ENCODE measurements around the gene MTLN. TPM values are rescaled to one million over a fixed set of nuclear protein-coding genes. Genes with fewer than 3 reads are reported as not detected.

MTLN gene
- total and polyA plus RNA-seq, 8 donors: 6.4 to 426 (median 138) TPM

GRCh38 chr2:110182449-110182848, 29.9 kb downstream of the MTLN start:
- no peak overlapping the region for H3K27ac ChIP-seq
- TF ChIP-seq CTCF (IDR thresholded peaks at IDR 0.05) (no peak), EP300 (IDR thresholded peaks at IDR 0.05) (no peak), POLR2AphosphoS5 (IDR thresholded peaks at IDR 0.05) (no peak), POLR2A (IDR thresholded peaks at IDR 0.05) (no peak)
- H3K9me3 ChIP-seq: peaks cover 5 to 24% (median 19%) of the 10 kb centered on the region in 4 donors
- no peaks in the 10 kb centered on the region for H3K27me3 ChIP-seq
- intact Hi-C loops (cut with DNase I; ENCODE audit: low total_unique reads): no loop called here
- no peak for DNase-seq
- whole genome bisulfite sequencing, 5 donors: 90 to 98% (median 92%) methylated on average over 2 of the region's 2 CpGs
- no peaks in the 10 kb centered on the region for H3K4me1 ChIP-seq
- H3K4me3 ChIP-seq: no peak overlapping the region
- peaks cover 0 to 50% (median 2%) of the 10 kb centered on the region in 4 donors for H3K36me3 ChIP-seq

- Histone ChIP-seq H3K9me3 (peaks cover 5 to 24% (median 19%) of the 10 kb centered on the region in 4 donors), H3K27me3 (no peaks in the 10 kb centered on the region), H3K36me3 (peaks cover 0 to 36% (median 2%) of the 10 kb centered on the region in 4 donors), H3K27ac (no peak overlapping the region), H3K4me3 (no peak overlapping the region), H3K4me1 (no peaks in the 10 kb centered on the region)
- DNase-seq: no peak
- TF ChIP-seq EP300 (IDR thresholded peaks at IDR 0.05) (no peak), CTCF (IDR thresholded peaks at IDR 0.05) (no peak), POLR2AphosphoS5 (IDR thresholded peaks at IDR 0.05) (no peak), POLR2A (IDR thresholded peaks at IDR 0.05) (no peak)
- intact Hi-C loops (cut with DNase I; ENCODE audit: low total_unique reads): no loop called here
Observed at GRCh38 chr2:110180036-110180435, 32.3 kb downstream of the MTLN start.

GRCh38 chr2:110173523-110173922, 38.8 kb downstream of the MTLN start:
- DNase-seq: peak in 1 of 2 donors; percentile 28
- Histone ChIP-seq H3K4me1 (no peaks in the 10 kb centered on the region), H3K4me3 (no peak overlapping the region), H3K36me3 (peaks cover 0 to 9% (median 2%) of the 10 kb centered on the region in 4 donors), H3K27me3 (no peaks in the 10 kb centered on the region), H3K27ac (no peak overlapping the region), H3K9me3 (no peaks in the 10 kb centered on the region)
- intact Hi-C loops (cut with DNase I; ENCODE audit: low total_unique reads): no loop called here
- 27 to 52% (median 43%) methylated on average over 1 of the region's 1 CpG for WGBS, 5 donors
- no peak for TF ChIP-seq EP300 (IDR thresholded peaks at IDR 0.05)
- TF ChIP-seq CTCF (IDR thresholded peaks at IDR 0.05): no peak
- no peak for TF ChIP-seq POLR2AphosphoS5 (IDR thresholded peaks at IDR 0.05)
- no peak for TF ChIP-seq POLR2A (IDR thresholded peaks at IDR 0.05)

- no peak overlapping the region for H3K27ac ChIP-seq
- H3K4me1 ChIP-seq: no peaks in the 10 kb centered on the region
- WGBS, 5 donors: 89 to 93% (median 92%) methylated on average over 6 of the region's 6 CpGs
- peaks cover 0 to 8% (median 0%) of the 10 kb centered on the region in 4 donors for H3K36me3 ChIP-seq
- H3K4me3 ChIP-seq: no peak overlapping the region
- H3K27me3 ChIP-seq: no peaks in the 10 kb centered on the region
- H3K9me3 ChIP-seq: no peaks in the 10 kb centered on the region
- TF ChIP-seq EP300 (IDR thresholded peaks at IDR 0.05) (no peak), POLR2A (IDR thresholded peaks at IDR 0.05) (no peak), CTCF (IDR thresholded peaks at IDR 0.05) (no peak), POLR2AphosphoS5 (IDR thresholded peaks at IDR 0.05) (no peak)
- no peak for DNase-seq
- intact Hi-C loops (cut with DNase I; ENCODE audit: low total_unique reads): no loop called here
Observed at GRCh38 chr2:110172506-110172905, 39.8 kb downstream of the MTLN start.
